Body of pancreas (tissue), 4 donors: Measurements from ENCODE around the gene SIL1.

Experiments used
- POLR2A ChIP-seq, 3 donors: fragments of 450-650 bp; IDR thresholded peaks; one replicate each; pipeline ENCODE4 v1.6.1; 2016; ENCODE audit warnings: antibody characterized with exemption in 3 of 3, mild to moderate bottlenecking in 2 of 3
- TF ChIP-seq, protein P1 (sequence below), 7 experiments: fragments of 450-650 bp in 4 of 7; fragments of 200-600 bp in 3 of 7; sonication (generic) in 3 of 7; IDR thresholded peaks; one replicate each; pipeline ENCODE4 v1.5.1; 2016 to 2019; ENCODE audit warnings: antibody characterized with exemption in 7 of 7

DNA sequence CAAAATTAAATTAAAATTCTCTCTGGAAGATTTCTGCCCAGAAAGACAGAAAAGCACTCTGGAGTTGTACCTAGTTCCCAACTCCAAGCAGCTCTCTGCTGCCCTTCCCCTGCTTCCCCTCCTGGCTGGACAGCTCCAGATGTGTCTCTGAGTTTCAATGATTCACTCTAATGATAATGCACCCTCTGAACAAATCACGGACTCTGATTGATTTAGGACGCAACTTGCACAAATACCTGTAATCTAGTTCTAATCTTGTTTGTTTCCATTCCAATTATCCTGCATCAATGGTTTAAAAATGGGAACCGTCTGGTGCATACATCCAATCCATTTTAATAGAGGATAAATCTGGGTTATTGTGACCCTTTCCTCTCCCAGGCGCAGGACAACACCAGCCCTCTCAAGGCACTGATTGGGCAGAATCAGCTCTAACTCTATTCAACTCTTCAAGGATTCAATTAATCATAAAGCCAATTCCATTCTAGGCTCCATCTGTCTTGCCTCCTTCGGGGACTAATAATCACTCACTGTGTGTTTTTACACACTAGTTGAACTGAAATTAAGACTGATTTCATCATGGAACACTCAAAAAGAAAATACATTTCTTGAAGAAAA, 211.9 kb downstream of the SIL1 start:
- TF ChIP-seq, protein P1, sequence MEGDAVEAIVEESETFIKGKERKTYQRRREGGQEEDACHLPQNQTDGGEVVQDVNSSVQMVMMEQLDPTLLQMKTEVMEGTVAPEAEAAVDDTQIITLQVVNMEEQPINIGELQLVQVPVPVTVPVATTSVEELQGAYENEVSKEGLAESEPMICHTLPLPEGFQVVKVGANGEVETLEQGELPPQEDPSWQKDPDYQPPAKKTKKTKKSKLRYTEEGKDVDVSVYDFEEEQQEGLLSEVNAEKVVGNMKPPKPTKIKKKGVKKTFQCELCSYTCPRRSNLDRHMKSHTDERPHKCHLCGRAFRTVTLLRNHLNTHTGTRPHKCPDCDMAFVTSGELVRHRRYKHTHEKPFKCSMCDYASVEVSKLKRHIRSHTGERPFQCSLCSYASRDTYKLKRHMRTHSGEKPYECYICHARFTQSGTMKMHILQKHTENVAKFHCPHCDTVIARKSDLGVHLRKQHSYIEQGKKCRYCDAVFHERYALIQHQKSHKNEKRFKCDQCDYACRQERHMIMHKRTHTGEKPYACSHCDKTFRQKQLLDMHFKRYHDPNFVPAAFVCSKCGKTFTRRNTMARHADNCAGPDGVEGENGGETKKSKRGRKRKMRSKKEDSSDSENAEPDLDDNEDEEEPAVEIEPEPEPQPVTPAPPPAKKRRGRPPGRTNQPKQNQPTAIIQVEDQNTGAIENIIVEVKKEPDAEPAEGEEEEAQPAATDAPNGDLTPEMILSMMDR (IDR thresholded peaks at IDR 0.05), result no peak
- no peak for TF ChIP-seq POLR2A (IDR thresholded peaks at IDR 0.05)
